Activated CD4-positive, alpha-beta T cell treated with anti-CD3 and anti-CD28 coated beads, Interleukin-2, amount 10 ng/mL, durations not matched to agents 7 days and 5 days (primary cell): ENCODE measurements around the gene NUP133. TPM values are rescaled to one million over a fixed set of nuclear protein-coding genes. Genes with fewer than 3 reads are reported as not detected.
"Not testable (repeated sequence)": the region's sequence is repeated elsewhere in the genome, so short reads cannot be mapped to it uniquely, and the experiment has no call there.

Experiments
- CTCF ChIA-PET: fragments of 350-600 bp; sonication (Branson Sonifier 250); formaldehyde crosslinking; loops from one replicate; lab custom pipeline; 2021; ENCODE audit warnings: antibody characterized with exemption; lab: Charles Lee
- POLR2A ChIA-PET: fragments of 350-600 bp; sonication (Branson Sonifier 250); formaldehyde crosslinking; loops from one replicate; lab custom pipeline; 2021; ENCODE audit warnings: antibody characterized with exemption; lab: Charles Lee
- DNase-seq: peaks from one replicate; pipeline ENCODE4 v3.0.0-alpha.2; 2020
- H3K27ac Mint-ChIP-seq: one replicate; pipeline ENCODE4 v1.8.0; 2021; ENCODE audit warnings: mild to moderate bottlenecking, moderate library complexity, mixed read lengths
- H3K27me3 Mint-ChIP-seq: one replicate; pipeline ENCODE4 v1.8.0; 2021; ENCODE audit warnings: mixed read lengths
- H3K36me3 Mint-ChIP-seq: one replicate; pipeline ENCODE4 v1.8.0; 2021; ENCODE audit warnings: low read depth, mixed read lengths
- H3K4me1 Mint-ChIP-seq: one replicate; pipeline ENCODE4 v1.8.0; 2021; ENCODE audit warnings: mixed read lengths
- H3K4me3 Mint-ChIP-seq: one replicate; pipeline ENCODE4 v1.8.0; 2021; ENCODE audit warnings: mild to moderate bottlenecking, moderate library complexity, mixed read lengths
- H3K9me3 Mint-ChIP-seq: one replicate; pipeline ENCODE4 v1.8.0; 2021; ENCODE audit warnings: mixed read lengths
- total RNA-seq, 2 experiments: library from RNA; stranded (reverse); gene quantifications; one replicate each; pipeline ENCODE4 v1.2.3, GENCODE V29; 2021

Gene NUP133
- total RNA-seq, 2 experiments from 2014 or later = 45.2 to 46.0 TPM

GRCh38 chr1:229536982-229537381 is 28.8 kb upstream of the NUP133 start:
- Mint-ChIP-seq H3K27me3 (no peaks in the 10 kb centered on the region), H3K4me1 (peaks cover 4% of the 10 kb centered on the region), H3K36me3 (peaks cover 54% of the 10 kb centered on the region), H3K27ac (no peak overlapping the region), H3K9me3 (no peaks in the 10 kb centered on the region), H3K4me3 (no peak overlapping the region)
- DNase-seq = no peak
- POLR2A ChIA-PET = no interaction called here
- CTCF ChIA-PET = interaction anchor here (0.6 to 1.0 kb wide), 2 partner anchors 22 to 73 kb away, joined by 3 to 4 read pairs; partner anchors contain the start of gene ABCB10

DNA sequence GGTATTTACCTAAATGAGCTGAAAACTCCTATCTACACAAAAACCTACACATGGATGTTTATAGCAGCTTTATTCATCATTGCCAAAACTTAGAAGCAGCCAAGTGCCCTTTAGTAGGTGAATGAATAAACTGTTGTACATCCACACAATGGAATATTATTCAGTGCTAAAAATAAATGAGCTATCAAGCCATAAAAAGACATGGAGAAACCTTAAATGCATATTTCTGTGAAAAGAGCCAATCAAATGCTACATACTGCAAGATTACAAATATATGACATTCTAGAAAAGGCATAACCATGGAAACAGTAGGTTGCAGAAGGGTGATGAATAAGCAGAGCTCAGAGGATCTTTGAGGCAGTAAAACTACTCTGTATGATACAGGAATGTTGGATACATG is 27.1 kb upstream of the NUP133 start:
- no peak overlapping the region for H3K27ac Mint-ChIP-seq
- peaks cover 52% of the 10 kb centered on the region for H3K36me3 Mint-ChIP-seq
- H3K27me3 Mint-ChIP-seq = no peaks in the 10 kb centered on the region
- DNase-seq = no peak
- ChIA-PET POLR2A (no interaction called here), CTCF (interaction anchor here (0.6 to 0.7 kb wide), 2 partner anchors 85 to 237 kb away, joined by 3 to 4 read pairs; no protein-coding TSS in a partner anchor)
- peaks cover 3% of the 10 kb centered on the region for H3K4me1 Mint-ChIP-seq
- H3K4me3 Mint-ChIP-seq = no peak overlapping the region
- H3K9me3 Mint-ChIP-seq = no peaks in the 10 kb centered on the region

DNA sequence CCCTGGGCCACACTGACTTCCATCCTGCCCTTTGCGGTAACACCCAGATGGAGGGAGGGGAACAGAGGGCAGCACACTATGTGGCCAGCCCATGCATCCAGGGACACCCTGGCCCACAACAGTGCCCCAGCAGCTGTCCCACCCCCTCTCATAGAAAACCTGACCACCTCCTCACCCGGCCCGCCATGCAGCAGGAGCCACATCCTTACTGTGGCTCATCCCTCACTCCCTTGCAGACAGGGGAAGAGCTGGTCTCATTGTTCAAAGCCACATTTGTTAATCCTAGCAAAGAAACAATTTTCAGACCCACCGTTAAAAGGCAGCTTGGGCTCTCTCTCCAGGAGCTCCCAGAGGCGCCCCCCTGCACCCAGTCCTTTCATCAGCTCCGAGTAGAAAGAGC is 23.2 kb upstream of the NUP133 start:
- H3K4me1 Mint-ChIP-seq = peaks cover 3% of the 10 kb centered on the region
- no peaks in the 10 kb centered on the region for H3K9me3 Mint-ChIP-seq
- no peaks in the 10 kb centered on the region for H3K27me3 Mint-ChIP-seq
- no peak for DNase-seq
- ChIA-PET CTCF (interaction anchor here (0.6 to 1.6 kb wide), 5 partner anchors 16 to 49 kb away, joined by 3 to 6 read pairs (median 3); partner anchors contain the start of gene ABCB10), POLR2A (no interaction called here)
- H3K4me3 Mint-ChIP-seq = no peak overlapping the region
- H3K36me3 Mint-ChIP-seq = peaks cover 52% of the 10 kb centered on the region
- no peak overlapping the region for H3K27ac Mint-ChIP-seq

GRCh38 chr1:229529639-229530038 is 21.5 kb upstream of the NUP133 start:
- no peak overlapping the region for H3K4me3 Mint-ChIP-seq

GRCh38 chr1:229526695-229527094 is 18.6 kb upstream of the NUP133 start:
- DNase-seq = no peak
- Mint-ChIP-seq H3K4me3 (no peak overlapping the region), H3K36me3 (peaks cover 48% of the 10 kb centered on the region), H3K4me1 (peaks cover 3% of the 10 kb centered on the region), H3K27ac (peak overlapping the region; percentile 5), H3K27me3 (no peaks in the 10 kb centered on the region), H3K9me3 (no peaks in the 10 kb centered on the region)
- ChIA-PET CTCF (interaction anchor here (1.7 kb wide), 1 partner anchor 12 kb away, joined by 7 read pairs; no protein-coding TSS in a partner anchor), POLR2A (no interaction called here)

More at GRCh38 chr1:229529639-229530038, 21.5 kb upstream of the NUP133 start:
- POLR2A ChIA-PET = no interaction called here
- peaks cover 3% of the 10 kb centered on the region for H3K4me1 Mint-ChIP-seq
- CTCF ChIA-PET = interaction anchor here (1.6 kb wide), 1 partner anchor 14 kb away, joined by 6 read pairs; no protein-coding TSS in a partner anchor
- H3K27me3 Mint-ChIP-seq = no peaks in the 10 kb centered on the region
- H3K36me3 Mint-ChIP-seq = peaks cover 57% of the 10 kb centered on the region
- DNase-seq = no peak
- no peak overlapping the region for H3K27ac Mint-ChIP-seq
- H3K9me3 Mint-ChIP-seq = no peaks in the 10 kb centered on the region

- ChIA-PET POLR2A (no interaction called here), CTCF (no interaction called here)
- Mint-ChIP-seq H3K36me3 (peaks cover 34% of the 10 kb centered on the region), H3K9me3 (no peaks in the 10 kb centered on the region), H3K27me3 (no peaks in the 10 kb centered on the region), H3K4me3 (no peak overlapping the region), H3K27ac (no peak overlapping the region), H3K4me1 (peaks cover 3% of the 10 kb centered on the region)
- no peak for DNase-seq
These were observed 14.9 kb upstream of the NUP133 start for GRCh38 chr1:229523052-229523451.

DNA sequence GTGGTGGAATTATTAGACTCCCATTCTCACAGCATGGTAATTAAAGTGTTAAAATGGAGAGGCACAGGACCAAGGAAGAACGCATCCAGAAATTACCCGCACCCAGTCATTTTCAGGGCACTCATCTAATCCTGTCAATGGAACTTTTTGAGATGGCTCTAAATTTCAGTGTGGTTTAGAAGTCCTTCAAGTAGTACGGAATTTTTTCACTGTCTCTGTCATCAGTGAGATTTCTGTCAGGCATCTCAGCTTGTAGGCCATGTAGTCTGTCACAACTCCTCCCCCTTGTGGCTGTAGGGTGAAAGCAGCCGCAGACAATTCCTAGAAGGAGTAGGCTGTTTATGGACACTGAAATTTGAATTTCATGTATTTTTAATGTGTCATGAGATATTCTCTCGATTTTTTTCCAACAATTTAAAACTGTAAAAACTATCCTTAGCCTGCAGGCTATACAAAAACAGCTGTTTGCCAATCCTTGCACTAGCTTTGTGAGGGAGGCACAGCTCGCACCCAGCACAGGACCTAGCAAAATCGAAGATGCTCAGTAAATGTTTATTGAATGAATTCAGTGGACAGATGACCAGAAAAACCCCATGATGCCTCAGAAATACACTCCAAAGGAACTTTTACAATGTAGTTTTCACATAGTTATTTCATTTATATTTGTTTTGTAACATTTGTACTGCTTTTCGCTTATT is 6.6 kb upstream of the NUP133 start:
- Mint-ChIP-seq H3K9me3 (no peaks in the 10 kb centered on the region), H3K4me1 (peaks cover 7% of the 10 kb centered on the region), H3K36me3 (peaks cover 12% of the 10 kb centered on the region), H3K4me3 (no peak overlapping the region), H3K27ac (no peak overlapping the region), H3K27me3 (no peaks in the 10 kb centered on the region)
- POLR2A ChIA-PET = interaction anchor here (0.7 kb wide), 1 partner anchor 713 kb away, joined by 3 read pairs; no protein-coding TSS in a partner anchor
- CTCF ChIA-PET = interaction anchor here (0.7 to 2.5 kb wide), 4 partner anchors 13 to 260 kb away, joined by 3 to 7 read pairs (median 6); no protein-coding TSS in a partner anchor
- DNase-seq = peak; percentile 70

DNA sequence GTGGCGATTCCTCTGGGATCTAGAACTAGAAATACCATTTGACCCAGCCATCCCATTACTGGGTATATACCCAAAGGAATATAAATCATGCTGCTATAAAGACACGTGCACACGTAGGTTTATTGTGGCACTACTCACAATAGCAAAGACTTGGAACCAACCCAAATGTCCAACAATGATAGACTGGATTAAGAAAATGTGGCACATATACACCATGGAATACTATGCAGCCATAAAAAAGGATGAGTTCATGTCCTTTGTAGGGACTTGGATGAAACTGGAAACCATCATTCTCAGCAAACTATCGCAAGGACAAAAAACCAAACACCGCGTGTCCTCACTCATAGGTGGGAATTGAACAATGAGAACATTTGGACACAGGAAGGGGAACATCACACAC is 3.5 kb upstream of the NUP133 start:
- DNase-seq, H3K4me3 Mint-ChIP-seq, H3K27ac Mint-ChIP-seq, H3K27me3 Mint-ChIP-seq, POLR2A ChIA-PET, CTCF ChIA-PET, H3K9me3 Mint-ChIP-seq, H3K36me3 Mint-ChIP-seq: not testable (repeated sequence)
- peaks cover 31% of the 10 kb centered on the region for H3K4me1 Mint-ChIP-seq

- H3K4me3 Mint-ChIP-seq, H3K9me3 Mint-ChIP-seq, H3K27me3 Mint-ChIP-seq, H3K27ac Mint-ChIP-seq, CTCF ChIA-PET, H3K36me3 Mint-ChIP-seq, DNase-seq, POLR2A ChIA-PET: not testable (repeated sequence)
- peaks cover 31% of the 10 kb centered on the region for H3K4me1 Mint-ChIP-seq
These were observed 3.1 kb upstream of the NUP133 start for GRCh38 chr1:229511201-229511600.

GRCh38 chr1:229509576-229509975 is 1.4 kb upstream of the NUP133 start:
- Mint-ChIP-seq H3K36me3 (peaks cover 7% of the 10 kb centered on the region), H3K27ac (peak overlapping the region; percentile 99), H3K9me3 (no peaks in the 10 kb centered on the region), H3K27me3 (no peaks in the 10 kb centered on the region), H3K4me1 (peaks cover 30% of the 10 kb centered on the region), H3K4me3 (no peak overlapping the region)
- CTCF ChIA-PET = interaction anchor here (1.2 to 1.3 kb wide), 2 partner anchors 11 to 18 kb away, joined by 3 to 6 read pairs; no protein-coding TSS in a partner anchor
- POLR2A ChIA-PET = no interaction called here
- no peak for DNase-seq

DNA sequence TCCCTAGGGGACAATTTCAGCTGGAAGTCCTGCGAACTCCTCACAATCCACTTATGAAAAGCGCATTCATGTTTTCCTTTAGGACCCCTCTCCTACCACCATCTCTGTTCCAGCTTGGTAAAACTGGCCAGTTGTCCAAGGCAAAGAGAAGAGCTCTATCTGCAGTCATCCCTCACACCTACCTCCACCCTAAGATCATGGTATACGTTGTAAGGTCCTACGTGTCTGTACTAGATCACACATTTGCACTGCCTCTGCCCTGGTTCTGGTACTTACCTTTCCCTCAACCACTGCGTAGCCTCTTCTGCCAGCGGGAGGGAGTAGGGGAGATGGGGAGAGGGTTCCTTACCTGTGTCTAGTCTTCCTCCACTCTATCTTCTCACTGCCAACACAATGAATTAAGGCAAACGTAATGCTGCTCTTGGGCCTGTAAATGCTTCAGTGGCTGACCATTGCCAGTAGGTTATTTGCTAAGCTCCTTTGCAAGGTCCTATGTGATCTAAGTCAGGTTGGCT is 739 bp upstream of the NUP133 start:
- Mint-ChIP-seq H3K4me1 (peaks cover 31% of the 10 kb centered on the region), H3K9me3 (no peaks in the 10 kb centered on the region), H3K4me3 (peak overlapping the region; percentile 92), H3K27me3 (no peaks in the 10 kb centered on the region), H3K27ac (peak overlapping the region; percentile 99), H3K36me3 (peaks cover 11% of the 10 kb centered on the region)
- no peak for DNase-seq
- ChIA-PET CTCF (interaction anchor here (1.0 to 1.2 kb wide), 3 partner anchors 12 to 50 kb away, joined by 3 to 4 read pairs (median 4); partner anchors contain the start of gene ABCB10), POLR2A (no interaction called here)

DNA sequence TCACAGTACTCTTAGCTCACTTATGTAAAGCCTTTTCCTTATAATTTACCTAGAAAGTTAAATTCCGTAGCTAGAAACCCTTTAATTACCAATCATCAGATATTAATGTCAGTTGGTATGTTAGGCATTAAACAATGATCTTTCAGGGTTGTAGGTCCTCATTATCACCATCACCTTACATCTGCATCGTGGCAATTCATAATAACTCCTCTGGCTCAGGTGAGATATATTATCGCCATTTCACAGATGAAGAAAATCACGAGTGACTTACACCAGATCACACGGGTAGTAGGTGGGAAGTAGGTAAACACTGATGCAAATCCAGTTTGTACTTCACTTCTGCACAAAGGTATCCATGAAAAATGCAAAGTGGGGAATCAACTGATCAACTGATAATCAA is 639 bp downstream of the NUP133 start:
- H3K36me3 Mint-ChIP-seq = peaks cover 12% of the 10 kb centered on the region
- CTCF ChIA-PET = interaction anchor here (1.0 kb wide), 1 partner anchor 38 kb away, joined by 3 read pairs; no protein-coding TSS in a partner anchor

DNA sequence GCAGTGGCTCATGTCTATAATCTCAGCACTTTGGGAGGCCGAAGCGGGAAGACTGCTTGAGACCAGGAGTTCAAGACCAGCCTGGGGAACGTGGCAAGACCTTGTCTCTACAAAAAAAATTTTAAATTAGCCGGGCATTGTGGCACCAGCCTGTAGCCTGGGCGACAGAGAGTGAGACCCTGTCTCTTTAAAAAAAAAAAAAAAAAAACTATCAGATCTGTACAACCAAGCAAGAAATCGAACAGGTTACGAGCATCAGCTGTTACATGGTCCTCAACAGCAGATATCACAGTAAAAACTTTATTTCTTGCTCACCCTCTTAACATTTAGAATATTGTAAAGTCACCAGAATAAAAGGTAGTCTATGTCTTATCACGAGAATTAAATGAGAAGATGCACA is 1.5 kb downstream of the NUP133 start:
- Mint-ChIP-seq H3K27ac (peak overlapping the region; percentile 50), H3K4me3 (peak overlapping the region; percentile 92), H3K4me1 (peaks cover 31% of the 10 kb centered on the region), H3K27me3 (no peaks in the 10 kb centered on the region), H3K9me3 (no peaks in the 10 kb centered on the region), H3K36me3 (peaks cover 17% of the 10 kb centered on the region)
- DNase-seq = no peak
- POLR2A ChIA-PET = no interaction called here
- CTCF ChIA-PET = interaction anchor here (0.6 to 1.0 kb wide), 3 partner anchors 24 to 1769 kb away, joined by 3 to 4 read pairs (median 4); no protein-coding TSS in a partner anchor

More for the DNA sequence above, 639 bp downstream of the NUP133 start:
- Mint-ChIP-seq H3K27me3 (no peaks in the 10 kb centered on the region), H3K27ac (peak overlapping the region; percentile 99), H3K9me3 (no peaks in the 10 kb centered on the region), H3K4me1 (peaks cover 31% of the 10 kb centered on the region), H3K4me3 (peak overlapping the region; percentile 92)
- POLR2A ChIA-PET = interaction anchor here (0.9 kb wide), 3 partner anchors 11 to 1396 kb away, joined by 3 read pairs; partner anchors contain the start of gene ABCB10
- DNase-seq = no peak
